NCI-H510A treated with DMSO at 0.1 percent for 48 hours (cell line): ENCODE results near the gene RAB27B.
"Not testable (repeated sequence)": the region's sequence is repeated elsewhere in the genome, so short reads cannot be mapped to it uniquely, and the experiment has no call there.

Experiments used
- DNase-seq: peaks from one replicate; lab custom pipeline; 2025; lab: John Stamatoyannopoulos, UW

Gene RAB27B

DNA sequence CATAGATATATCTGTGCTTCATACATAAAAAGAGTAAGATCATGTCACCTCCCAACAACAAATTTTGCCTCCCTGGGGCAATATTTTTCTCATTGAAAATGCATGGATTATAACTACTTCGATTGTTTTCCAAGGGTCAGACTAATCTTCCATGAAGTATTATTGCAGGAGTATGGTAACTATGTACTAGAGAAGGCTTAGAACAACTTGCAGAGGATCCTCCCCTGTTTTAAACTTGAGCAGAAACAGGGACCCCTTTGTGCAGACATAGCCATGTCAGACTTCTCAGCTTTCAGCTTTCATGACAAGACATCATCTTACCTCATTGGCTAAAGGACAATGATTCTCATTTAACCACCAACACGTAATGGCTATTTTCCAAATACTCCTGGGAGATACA is 13.2 kb upstream of the RAB27B start:
- no peak for DNase-seq

DNA sequence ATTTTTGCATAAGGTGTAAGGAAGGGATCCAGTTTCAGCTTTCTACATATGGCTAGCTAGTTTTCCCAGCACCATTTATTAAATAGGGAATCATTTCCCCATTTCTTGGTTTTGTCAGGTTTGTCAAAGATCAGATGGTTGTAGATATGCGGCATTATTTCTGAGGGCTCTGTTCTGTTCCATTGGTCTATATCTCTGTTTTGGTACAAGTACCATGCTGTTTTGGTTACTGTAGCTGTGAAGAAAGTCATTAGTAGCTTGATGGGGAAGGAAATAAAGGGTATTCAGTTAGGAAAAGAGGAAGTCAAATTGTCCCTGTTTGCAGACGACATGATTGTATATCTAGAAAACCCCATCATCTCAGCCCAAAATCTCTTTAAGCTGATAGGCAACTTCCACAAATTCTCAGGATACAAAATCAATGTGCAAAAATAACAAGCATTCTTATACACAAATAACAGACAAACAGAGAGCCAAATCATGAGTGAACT is 7.4 kb upstream of the RAB27B start:
- not testable (repeated sequence) for DNase-seq

DNA sequence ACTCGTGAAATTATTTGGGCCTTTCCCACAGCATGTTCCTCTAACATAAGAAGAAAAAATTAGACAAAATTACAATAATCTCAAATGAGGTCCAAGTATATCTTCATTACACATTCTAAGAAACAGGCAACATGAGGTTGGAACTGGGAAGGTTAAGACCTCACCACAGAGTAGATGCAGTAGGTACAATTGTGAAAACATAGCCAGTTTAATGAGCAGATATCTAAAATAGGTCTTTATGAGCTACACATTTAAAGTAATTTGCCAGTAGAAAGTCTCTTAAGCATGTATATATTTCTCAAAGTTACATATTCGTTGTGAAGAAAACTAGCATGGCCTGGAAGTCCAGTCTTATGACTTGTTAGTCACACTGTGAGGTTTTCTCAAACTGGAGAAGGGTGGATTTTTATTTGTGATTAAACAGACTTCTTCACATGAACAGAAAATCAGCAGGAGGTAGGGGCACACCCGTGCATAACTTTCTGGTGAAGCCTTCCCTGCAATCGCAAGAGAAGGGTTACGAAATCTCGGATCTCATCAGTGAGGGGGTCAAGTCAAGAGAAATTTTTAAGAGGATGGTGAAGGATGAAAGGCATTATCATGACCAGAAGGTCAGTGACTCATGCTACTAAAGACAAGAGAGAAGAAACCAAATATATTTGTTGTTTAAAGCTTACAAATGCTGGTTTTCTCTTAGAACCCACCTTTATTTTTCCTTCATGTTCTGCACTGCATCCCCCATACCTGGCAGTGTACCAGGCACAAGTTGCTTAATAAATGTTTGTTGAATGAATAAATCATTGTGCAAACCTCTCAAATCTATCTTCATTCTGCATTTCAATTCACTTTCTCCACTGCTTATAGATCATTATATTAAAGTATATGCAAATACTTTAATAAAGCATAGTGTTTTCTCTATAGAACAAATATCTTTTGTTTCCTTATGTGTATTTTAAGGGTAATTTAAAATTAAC is 5.1 kb upstream of the RAB27B start:
- no peak for DNase-seq

DNA sequence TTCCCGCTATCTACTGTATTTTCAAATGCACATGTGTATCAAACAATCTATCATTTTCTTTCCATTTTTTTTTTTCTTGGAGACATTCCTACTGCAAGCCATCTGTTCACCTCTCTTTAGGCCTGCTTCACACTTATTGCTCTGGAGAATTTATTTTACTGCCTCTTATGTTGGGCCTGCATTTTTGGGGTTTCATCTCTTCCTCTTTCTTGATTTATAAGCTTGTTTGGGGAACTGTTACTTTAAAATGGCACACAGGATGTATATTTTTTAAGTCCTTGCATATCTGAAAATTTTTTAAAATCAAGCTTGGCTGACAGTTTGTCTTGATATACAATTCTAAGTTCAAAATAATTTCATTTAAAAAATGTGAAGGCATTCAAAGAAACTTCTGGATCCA is 3.5 kb upstream of the RAB27B start:
- no peak for DNase-seq

DNA sequence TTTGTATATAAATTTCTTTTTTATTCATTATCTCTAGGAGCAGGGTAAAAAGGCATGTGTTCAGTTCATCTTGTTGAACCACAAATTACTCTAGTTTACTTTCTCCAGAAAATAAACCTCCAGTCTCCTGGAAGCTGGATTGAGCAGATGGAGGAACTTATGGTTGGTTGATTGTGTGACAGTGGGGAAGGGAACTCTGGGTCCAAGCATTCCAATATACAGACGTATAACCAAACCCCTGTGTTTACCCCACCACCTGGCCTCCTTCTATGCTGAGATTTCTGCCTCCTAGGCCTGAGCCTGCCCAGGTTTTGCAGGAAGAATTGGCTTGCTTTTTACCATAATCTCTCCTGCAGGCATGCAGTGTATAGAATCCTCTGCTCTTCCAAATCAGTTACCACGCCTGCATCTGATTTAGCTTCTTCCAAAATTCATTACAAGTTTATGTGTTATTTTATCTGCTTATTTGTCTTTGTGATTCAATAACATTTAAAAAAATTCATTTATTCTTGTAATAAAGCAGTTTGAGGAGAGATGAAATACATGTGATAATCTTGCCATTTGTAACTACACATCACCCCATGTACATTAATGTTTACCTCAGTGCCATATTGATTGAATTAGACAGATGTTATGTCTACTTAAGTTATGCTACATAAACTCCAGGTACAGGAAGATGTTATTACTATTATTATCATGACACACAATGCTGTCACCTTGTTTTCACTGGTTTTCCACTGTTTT is 2.5 kb upstream of the RAB27B start:
- DNase-seq: no peak

DNA sequence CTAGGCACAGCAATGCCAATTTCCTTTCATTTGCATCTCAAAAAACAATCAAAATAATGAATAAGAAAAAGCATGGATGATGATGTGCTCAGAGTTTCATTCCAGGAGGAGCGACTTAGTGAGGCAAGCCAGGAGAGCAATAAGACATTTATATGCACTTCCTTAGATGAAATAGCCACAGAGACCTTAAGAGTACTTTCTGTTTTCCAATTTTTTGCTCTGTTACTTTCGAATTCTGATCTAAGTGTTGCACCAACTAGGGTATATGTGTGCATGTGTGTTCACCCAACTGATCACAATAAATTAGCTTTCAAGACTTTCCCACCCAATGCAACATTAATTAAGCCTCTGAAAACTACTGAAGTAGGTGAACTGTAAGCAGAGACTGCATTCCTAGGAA is 709 bp downstream of the RAB27B start:
- DNase-seq: no peak

DNA sequence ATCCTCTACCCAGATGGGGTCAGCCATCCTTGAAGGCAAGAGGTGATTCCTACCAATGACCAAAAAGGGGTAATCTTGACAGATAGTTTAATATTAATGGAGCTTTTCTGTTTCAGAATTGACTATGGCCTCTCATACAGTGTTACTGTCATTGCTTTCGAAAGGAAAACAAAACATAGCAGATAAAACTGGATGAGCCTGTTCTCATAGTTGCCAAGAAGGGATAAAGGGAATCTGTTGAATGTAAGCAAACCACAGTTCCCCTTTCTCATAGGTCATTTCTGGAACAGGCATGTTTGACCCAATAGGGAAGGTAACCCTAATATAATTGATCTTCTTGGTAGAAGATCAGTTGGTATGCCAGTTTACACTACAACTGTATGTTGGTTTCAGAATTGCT is 1.6 kb downstream of the RAB27B start:
- DNase-seq: no peak

DNA sequence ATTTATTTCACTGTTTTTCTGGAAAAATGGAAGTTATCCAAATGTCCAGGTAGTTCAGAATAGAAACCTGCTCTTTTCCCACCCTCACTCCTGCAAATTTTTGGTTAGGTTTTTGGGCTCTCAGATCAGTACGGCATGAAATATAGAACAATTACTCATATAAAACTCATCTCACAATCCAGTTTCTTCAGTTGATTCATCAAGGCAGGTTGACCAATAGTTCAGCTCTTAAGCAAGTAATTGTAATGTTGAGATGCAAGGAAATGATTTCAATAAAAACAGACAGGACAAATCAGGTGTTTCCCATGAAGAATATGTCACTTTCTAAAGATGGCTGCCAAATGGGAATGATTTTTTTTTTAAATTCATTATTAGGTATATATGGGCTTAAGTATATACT is 2.0 kb downstream of the RAB27B start:
- no peak for DNase-seq

DNA sequence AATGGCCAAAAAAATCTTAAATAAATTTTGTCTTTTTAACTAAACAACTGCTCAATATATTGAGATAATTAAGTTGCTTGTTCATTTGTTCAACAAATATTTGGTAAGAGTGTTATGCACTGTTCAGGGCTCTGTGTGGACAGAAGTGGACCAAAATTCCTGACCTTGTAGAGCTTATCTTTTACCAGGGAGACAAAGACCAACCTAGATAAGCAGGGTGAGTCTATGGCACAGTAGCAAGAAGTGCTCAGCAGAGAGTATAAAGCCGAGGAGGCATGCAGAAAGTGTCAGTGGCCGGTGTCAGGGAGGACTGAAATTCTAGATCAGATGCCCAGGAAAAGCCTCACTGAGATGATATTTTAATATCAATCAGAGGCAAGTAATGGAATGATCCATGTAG is 2.6 kb downstream of the RAB27B start:
- no peak for DNase-seq

DNA sequence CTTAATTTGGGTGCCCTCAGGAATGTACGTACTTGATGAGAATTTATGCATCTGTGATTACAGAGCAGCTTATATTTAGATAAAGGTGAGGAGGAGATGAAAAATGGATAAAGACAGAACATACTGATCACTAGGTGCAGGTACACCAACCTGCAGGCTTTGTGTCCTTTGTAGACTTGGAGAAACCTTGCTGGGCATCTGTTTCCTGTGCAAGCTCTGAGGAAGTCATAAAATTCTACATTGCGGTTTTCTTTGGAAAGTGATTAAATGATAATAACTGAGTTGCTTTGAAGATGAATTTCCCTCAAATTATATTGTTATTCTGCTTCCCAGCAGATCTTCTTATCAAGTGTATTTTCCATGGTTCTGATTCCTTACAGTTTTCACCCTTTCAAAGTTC is 7.7 kb downstream of the RAB27B start:
- no peak for DNase-seq

DNA sequence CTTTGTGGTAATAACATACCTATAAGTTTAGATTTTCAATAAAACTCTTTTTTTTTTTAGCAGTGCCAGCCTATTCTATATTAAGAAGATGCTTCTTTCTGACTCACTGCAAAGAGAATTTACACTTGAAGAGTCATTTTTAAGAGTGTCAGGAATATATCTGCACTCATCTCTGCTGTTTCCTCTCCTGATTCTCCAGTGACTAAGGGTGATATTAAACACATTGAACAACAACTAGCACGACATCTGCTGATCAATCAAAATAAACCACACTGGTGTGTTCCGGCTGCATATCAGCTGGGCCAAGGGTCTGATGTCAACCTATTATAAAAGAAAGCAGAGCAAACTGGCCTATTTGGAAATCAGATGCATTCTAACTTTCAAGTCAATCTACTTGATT is 15.0 kb downstream of the RAB27B start:
- no peak for DNase-seq

DNA sequence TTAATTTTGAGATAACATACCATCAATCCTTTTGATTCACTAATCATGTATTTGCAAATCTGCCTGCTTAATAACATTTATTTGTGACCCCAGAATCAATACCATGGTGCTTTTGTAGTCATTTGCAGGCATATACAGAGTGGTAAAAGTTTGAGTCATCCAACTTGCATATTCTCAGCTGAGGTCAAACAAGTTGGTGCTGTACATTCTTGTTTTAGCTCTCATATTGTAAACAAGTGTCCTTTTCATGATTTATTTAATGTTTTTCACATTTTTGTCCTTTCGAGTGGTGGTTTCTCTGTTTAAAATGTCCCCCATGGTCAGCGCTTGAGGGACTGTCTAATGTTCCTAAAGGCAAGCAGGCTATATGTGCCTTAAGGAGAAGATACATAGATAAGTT is 17.5 kb downstream of the RAB27B start:
- no peak for DNase-seq

DNA sequence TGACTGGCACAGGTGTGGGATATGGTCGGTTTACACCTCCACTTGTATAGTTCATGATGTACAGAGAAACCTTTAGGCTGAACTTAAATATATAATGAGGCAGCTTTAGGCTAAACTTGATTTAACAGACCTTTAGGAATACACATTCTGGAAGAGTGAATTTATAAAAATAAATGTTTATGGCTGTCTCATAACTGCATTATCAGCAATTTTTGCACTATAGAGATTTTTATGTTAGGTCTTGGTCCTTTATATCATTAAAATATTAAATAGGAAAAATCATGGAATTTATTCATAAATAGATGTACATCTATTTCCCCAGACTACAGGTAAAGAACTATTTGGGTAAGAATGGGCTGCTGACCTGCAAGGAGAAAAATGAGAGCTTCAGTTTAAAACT is 19.8 kb downstream of the RAB27B start:
- DNase-seq: no peak

DNA sequence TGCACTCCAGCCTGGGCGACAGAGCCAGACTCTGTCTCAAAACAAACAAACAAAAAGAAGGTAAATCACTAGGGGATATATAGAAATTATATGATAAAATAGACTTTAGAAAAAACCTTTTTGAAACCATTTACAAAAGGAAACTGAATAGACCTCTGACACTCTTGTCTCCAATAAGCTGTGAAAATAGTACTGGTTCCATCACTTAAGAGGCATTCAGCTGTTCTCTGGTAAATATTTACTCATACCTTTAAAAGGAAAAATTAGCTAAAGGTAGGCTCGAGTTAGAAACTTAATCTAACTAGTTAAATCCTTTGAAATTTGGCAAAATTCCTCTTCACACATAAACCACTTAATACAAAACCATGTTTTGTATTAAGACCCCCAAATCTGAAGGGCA is 21.4 kb downstream of the RAB27B start:
- no peak for DNase-seq

DNA sequence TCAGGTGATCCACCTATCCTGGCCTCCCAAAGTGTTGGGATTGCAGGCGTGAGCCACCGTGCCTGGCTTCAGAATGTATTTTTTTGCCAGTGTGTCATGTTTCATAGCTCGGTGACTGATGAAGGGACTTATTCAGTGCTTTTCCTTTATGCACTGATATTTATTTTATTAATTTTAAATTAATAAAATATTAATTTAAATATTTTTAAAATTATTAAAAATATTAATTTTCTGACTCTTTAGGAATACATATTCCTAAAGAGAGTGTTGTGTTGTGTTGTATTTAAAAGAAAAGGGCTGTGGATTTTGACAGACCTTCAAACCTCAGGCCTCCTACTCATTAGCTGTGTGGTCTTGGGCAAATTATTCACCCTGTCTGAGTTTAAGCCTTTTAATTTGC is 22.3 kb downstream of the RAB27B start:
- no peak for DNase-seq

DNA sequence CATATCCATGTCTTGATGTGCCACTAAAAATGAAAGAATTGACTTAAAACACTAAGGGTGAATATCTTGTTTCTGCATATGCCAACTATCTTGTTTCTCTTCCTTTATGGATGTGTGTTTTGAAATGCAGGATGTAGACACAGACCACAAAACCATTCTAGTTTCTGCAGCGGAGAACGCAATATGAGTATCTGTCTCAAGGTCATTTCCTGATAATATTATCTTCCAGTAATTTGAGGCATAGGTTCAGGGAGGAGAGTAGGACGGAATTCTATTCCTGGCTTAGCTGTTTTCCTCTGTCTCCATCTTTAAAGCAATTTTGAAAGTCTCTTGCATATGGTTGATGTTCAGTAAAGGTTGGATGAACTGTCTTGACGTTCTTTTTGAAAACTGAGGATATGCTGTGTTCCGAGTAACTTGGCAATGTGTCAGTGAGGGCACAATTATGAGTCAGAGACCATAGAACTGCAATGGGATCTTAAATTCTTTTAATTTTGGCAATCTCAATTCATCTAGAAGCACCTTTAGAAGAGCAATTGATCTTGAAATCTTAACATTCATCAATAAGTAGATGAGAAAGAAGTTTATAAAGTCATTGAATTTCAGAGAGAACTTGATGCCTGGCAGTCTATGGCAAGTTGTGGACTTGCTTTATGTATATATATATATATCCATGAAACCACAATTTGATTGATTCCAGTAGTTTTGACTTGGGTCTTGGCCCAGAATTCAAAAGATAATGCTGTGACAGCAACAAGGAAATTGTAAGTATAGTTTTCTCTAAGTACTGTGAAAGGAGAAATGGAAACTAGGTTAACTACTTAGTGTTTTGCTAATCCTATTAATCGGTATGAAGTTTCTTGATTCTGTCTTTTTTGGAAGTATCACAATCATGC is 24.8 kb downstream of the RAB27B start:
- DNase-seq: no peak

DNA sequence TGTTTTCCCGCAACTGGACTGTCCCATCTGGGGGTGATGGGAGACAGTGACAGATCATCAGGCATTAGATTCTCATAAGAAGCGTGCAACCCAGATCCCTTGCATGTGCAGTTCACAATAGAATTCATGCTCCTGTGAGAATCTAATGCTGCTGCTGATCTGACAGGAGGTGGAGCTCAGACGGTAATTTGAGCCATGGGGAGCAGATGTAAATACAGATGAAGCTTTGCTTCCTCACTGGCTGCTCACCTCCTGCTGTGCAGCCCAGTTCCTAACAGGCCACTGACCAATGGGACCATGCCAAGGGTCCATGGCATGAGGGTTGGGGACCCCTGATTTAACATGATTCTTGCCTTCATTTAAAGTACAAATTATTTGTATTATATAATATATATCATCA is 26.8 kb downstream of the RAB27B start:
- DNase-seq: not testable (repeated sequence)

DNA sequence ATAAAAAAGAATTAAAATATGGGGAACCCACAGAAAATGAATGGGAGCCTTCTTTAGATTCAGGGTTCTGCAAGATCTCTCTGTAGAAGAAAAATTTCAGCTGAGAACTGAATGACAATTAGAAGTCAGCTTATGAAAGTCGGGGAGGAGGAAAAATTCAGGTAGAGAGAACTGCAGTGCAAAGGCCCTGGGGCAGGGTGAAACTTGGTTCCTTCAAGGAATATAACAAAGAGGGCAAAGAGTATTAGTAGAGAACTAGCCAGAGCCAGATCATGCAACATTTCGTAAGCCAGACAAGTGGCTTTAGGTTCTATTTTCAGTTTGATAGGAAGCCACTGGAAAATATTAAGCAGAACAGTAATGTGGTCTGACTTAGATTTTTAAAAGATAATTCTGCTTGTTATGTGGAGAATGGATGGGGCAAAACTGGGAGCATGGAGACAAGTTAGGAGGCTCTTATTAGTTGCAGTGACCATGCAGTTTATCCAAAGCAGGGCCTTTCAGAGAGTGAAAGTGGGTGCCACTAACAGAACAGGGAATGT is 27.9 kb downstream of the RAB27B start:
- no peak for DNase-seq

DNA sequence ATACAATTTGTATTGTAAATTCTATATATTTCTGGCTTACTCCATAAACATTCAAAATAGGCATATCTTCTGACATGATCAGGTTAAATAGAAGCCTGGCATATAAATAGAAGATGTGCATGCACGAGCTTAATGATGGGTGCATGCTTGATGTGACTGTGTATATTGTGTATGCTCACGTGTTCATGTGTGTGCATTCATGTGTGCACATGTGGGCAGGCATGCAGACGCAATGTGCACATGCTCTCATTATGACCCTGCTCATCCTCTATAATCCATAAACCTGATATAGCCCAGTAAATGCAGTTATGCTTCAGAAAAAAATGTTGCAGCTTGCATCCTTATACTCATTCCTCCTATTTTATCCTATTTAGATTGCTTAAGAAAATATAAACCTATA is 29.2 kb downstream of the RAB27B start:
- no peak for DNase-seq

DNA sequence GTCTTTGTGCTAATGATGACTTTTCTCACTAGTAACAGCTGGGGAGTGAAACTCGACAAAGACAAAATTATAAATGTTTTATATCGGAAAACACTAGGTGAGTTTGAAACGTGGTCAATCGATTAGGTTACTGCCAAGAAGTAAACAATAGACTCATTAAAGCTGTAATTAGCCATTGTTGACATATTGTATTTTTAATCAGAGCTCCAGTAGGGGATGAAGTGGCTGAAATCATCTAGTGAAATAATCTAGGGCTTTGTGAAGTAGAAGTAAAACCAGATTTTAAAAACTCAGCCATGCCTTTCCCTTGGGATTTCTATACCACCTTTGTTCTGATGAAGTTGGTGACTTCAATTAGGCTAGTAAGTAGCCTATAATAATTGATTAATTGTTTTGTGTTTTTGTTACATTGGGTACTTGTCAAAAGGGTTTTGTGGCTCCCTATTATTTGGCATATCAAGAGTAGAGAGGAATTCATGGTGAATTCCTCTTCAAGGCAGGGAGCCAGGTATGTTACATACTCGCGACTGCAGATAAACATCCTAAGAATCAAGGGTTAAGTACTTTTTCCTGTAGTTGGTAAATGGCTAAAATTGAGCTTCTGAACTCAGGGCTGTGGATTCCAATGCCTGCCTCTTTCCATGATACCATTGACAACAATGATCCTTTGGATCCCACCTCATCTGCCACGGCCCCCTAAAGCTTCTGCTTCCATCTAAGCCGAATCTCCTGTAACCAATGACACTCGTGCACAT is 31.6 kb downstream of the RAB27B start:
- no peak for DNase-seq

DNA sequence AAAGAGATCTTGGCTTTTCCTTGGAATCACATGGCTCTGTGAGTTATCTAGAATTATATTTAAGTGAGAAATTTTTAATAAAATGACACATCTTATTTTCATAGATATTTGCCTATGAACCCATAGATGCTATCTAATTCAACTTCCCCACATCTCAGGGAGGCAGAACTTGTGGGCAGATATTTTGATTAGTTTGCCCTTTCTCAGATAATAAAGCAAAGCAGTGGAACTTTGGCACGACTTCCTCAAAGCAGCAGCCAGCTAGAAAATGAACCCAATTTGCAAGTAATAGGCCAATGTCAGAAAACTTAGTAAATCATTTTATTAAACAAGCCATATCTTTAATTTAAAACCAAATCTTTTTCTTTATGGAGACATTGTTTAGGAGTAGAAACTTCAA is 32.7 kb downstream of the RAB27B start:
- no peak for DNase-seq
